ENCODE results near the gene C19orf67.

C19orf67 gene

DNA sequence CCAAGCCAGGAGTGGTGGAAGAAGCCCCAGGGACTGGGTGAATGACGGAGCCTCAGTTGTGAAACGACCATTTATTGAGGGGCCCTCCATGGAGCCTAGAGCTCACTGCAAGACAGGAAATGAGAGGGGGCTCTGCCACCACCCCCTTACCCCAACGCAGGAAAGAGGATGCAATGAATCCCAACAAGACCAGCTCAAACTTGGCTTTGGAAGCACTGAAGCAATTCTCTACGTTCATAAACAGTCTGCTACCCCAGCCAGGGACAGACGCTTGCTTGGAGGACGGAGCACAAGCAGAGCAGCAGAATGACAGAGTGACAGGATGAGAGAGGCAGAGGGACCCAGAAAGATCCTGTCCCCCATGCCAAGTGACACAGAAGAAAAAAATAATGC is 30.9 kb upstream of the C19orf67 start:
- DNase-seq = no peak

GRCh38 chr19:14115756-14116155 is 30.2 kb upstream of the C19orf67 start:
- no peaks in the 10 kb centered on the region for H3K9me3 Mint-ChIP-seq
- H3K4me1 Mint-ChIP-seq = peaks cover 70% of the 10 kb centered on the region
- H3K27ac Mint-ChIP-seq = no peak overlapping the region
- peaks cover 2% of the 10 kb centered on the region for H3K27me3 Mint-ChIP-seq (ENCODE audit: low read depth, poor library complexity)
- TF ChIP-seq, protein P1, sequence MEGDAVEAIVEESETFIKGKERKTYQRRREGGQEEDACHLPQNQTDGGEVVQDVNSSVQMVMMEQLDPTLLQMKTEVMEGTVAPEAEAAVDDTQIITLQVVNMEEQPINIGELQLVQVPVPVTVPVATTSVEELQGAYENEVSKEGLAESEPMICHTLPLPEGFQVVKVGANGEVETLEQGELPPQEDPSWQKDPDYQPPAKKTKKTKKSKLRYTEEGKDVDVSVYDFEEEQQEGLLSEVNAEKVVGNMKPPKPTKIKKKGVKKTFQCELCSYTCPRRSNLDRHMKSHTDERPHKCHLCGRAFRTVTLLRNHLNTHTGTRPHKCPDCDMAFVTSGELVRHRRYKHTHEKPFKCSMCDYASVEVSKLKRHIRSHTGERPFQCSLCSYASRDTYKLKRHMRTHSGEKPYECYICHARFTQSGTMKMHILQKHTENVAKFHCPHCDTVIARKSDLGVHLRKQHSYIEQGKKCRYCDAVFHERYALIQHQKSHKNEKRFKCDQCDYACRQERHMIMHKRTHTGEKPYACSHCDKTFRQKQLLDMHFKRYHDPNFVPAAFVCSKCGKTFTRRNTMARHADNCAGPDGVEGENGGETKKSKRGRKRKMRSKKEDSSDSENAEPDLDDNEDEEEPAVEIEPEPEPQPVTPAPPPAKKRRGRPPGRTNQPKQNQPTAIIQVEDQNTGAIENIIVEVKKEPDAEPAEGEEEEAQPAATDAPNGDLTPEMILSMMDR (IDR thresholded peaks at IDR 0.05) = no peak
- H3K36me3 Mint-ChIP-seq (ENCODE audit: low read depth) = no peaks in the 10 kb centered on the region
- DNase-seq = no peak
- H3K4me3 Mint-ChIP-seq = peak overlapping the region; percentile 93

More for the DNA sequence above, 30.9 kb upstream of the C19orf67 start:
- Mint-ChIP-seq H3K4me1 (peaks cover 63% of the 10 kb centered on the region), H3K36me3 (ENCODE audit: low read depth) (no peaks in the 10 kb centered on the region), H3K9me3 (no peaks in the 10 kb centered on the region), H3K27ac (peak overlapping the region; percentile 89), H3K4me3 (peak overlapping the region; percentile 93), H3K27me3 (ENCODE audit: low read depth, poor library complexity) (peaks cover 2% of the 10 kb centered on the region)
- TF ChIP-seq, protein P1 (IDR thresholded peaks at IDR 0.05) = no peak

- Mint-ChIP-seq H3K9me3 (no peaks in the 10 kb centered on the region), H3K27me3 (ENCODE audit: low read depth, poor library complexity) (peaks cover 2% of the 10 kb centered on the region), H3K4me1 (peaks cover 71% of the 10 kb centered on the region), H3K36me3 (ENCODE audit: low read depth) (no peaks in the 10 kb centered on the region), H3K4me3 (no peak overlapping the region), H3K27ac (no peak overlapping the region)
- TF ChIP-seq, protein P1 (IDR thresholded peaks at IDR 0.05) = peak; percentile 44
- DNase-seq = peak; percentile 36
Measured at GRCh38 chr19:14114854-14115253, 29.3 kb upstream of the C19orf67 start.

DNA sequence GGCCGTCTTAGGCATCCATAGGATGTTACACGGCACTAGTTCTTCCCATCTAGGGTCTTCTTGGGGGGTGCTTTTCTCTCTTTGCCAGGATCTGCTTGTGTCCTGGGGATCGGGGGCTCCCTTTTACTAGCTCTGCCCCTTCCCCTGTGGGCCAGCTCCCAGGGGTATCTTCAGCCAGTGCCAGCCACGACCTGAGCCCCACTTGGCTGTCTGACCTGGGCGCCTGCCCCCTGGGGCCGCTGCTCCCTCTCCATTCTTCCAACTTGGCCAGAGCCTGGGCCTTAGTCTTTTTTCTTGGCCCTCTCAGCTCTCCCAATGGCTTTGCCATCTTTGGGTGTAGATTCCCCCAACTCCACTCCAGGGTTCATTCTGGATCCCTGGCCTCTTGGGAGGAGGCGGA is 28.9 kb upstream of the C19orf67 start:
- DNase-seq = no peak
- no peaks in the 10 kb centered on the region for H3K36me3 Mint-ChIP-seq (ENCODE audit: low read depth)
- peaks cover 2% of the 10 kb centered on the region for H3K27me3 Mint-ChIP-seq (ENCODE audit: low read depth, poor library complexity)
- peaks cover 67% of the 10 kb centered on the region for H3K4me1 Mint-ChIP-seq
- H3K9me3 Mint-ChIP-seq = no peaks in the 10 kb centered on the region
- TF ChIP-seq, protein P1 (IDR thresholded peaks at IDR 0.05) = no peak
- no peak overlapping the region for H3K4me3 Mint-ChIP-seq
- H3K27ac Mint-ChIP-seq = no peak overlapping the region

- DNase-seq = no peak
- H3K4me3 Mint-ChIP-seq = no peak overlapping the region
- no peaks in the 10 kb centered on the region for H3K36me3 Mint-ChIP-seq (ENCODE audit: low read depth)
- no peaks in the 10 kb centered on the region for H3K9me3 Mint-ChIP-seq
- TF ChIP-seq, protein P1 (IDR thresholded peaks at IDR 0.05) = peak; percentile 22
- peaks cover 2% of the 10 kb centered on the region for H3K27me3 Mint-ChIP-seq (ENCODE audit: low read depth, poor library complexity)
- peaks cover 61% of the 10 kb centered on the region for H3K4me1 Mint-ChIP-seq
- H3K27ac Mint-ChIP-seq = no peak overlapping the region
Measured at GRCh38 chr19:14113762-14114414, 28.3 kb upstream of the C19orf67 start.

- Mint-ChIP-seq H3K36me3 (ENCODE audit: low read depth) (peaks cover 3% of the 10 kb centered on the region), H3K9me3 (no peaks in the 10 kb centered on the region), H3K27ac (peak overlapping the region; percentile 90), H3K4me3 (peak overlapping the region; percentile 60), H3K27me3 (ENCODE audit: low read depth, poor library complexity) (peaks cover 2% of the 10 kb centered on the region), H3K4me1 (peaks cover 58% of the 10 kb centered on the region)
- TF ChIP-seq, protein P1 (IDR thresholded peaks at IDR 0.05) = no peak
- no peak for DNase-seq
Measured at GRCh38 chr19:14112809-14113385, 27.3 kb upstream of the C19orf67 start.

All from nephron progenitor cell (in vitro differentiated cells).